ENCODE measurements around the gene RHOA.

Gene RHOA

DNA sequence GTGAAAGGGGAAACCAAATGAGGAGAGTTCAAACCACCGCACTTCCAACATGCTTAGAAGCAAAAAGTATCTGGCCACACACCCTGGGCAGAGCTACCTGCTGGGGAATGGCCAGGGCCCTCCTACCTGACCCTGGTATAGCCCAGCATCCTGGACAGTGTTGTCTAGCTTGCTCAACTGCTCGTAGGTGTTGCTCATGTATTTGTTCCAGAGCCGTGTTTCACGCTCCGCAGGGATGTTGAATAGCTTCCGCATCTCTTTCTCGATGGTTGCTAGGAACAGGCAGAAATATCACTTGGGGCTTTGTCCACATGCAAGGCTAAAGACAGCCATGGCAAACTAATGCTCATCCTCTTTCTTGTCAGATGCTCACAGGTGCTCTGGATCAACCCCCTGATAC, 87.0 kb downstream of the RHOA start:
- DNase-seq (ENCODE audit: low read depth): no peak

DNA sequence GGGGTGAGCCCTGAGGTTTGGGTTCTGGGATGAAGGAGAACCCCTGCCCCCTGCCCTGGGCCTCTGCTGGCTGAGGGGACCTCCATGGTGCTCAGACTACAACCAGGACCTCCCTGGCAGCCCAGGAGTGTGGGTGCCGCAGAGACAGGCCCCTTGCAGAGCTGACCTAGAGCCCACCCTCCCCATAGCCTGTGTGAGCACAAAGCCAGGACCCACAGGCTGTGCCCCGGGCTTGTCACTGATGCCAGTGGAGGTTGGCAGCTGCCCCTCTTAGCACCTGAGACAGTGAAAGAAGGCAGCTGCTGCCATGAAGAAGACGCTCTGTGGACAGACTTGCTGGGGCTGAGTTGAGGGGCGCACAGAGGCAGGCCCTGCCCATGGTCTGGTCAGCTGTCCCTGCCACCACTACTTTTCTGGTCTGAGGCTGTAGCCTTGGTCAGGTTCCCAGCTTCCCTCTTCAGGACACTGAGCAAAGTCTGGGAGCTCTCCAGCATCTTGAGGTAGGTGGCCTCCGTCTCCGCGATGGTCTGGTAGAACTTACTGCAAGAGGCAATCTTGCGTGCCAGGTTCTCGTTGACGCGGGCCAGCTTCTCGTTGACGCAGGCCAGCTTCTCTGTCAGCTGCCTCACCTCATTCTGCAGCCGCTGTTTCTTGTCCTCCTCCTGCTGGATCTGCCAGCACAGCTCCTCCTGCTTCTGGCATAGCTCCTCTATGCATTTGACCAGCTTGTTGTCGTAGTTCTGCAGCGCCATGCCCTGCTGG, 94.9 kb downstream of the RHOA start:
- DNase-seq (ENCODE audit: low read depth): no peak

DNA sequence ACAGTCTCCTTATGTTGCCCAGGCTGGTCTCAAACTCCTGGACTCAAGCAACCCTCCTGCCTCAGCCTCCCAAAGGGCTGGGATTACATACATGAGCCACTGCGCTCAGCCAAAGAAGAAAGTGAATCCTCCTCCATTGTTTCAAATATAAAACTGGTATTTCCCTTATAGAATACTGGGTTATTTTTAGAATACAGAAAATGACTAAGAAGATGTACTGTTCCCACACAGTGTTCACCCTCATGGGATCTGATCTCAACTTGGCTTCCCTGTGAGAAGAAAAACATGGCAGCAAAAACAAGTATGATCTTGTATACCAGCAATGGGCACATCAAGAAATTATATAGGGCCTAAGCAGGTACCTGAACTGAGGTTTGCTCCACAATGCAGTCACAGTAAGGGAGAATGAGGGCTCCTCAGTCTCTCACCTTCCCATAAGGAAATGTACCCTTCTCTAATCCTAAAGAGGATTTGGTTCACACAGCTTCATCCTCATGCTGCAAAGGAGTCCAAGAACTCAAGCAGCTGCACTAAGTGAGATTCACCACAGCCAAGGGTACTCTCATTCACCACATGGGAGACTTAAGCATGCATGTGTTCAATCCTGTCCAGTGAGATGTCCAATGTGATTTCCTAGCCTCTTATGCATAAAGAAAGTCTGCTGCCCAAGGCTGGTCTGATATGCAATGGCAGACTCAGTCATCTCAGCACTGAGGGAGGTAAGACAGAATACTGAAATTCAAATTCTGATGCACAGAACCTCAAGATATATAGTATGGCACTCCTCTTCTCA, 97.7 kb downstream of the RHOA start:
- no peak for DNase-seq (ENCODE audit: low read depth)

DNA sequence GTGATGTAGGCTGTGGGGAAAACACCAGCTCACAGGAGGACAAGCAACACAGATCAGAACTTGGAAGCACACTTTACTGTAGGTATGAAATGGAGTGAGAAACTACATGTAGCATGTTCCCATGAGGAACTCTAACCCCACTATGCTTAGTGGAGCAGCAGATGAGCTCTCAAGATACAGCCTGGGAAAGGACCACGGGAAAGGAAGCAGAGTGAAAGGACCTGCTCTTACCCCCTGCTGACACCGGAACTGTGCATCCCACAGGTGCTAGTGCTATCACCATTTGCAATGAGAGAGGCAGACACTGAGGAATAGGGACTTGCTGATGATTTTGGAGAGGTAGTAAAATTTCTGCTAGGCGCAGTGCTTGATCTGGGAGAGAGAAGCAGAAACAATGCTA, 100.5 kb downstream of the RHOA start:
- DNase-seq (ENCODE audit: low read depth): no peak

DNA sequence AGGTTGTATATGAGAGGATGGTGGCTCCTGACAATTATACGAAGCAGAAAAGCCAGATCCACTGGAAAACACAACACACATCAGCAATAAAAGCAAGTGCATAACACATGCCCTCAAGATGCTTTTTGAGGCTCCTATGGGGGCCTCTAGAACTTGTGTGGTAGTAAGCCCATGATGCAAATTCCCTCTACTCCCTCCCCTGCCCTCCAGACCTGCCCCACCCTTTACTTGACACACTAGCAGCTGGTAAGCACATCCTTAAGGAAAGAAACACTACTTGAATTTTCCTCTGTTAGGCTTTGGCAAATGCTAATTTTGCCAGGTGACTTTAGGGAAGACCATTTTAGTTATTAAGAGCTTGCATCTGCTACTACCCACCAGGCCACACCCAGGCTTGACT, 101.1 kb downstream of the RHOA start:
- no peak for DNase-seq (ENCODE audit: low read depth)
